Smooth muscle cell (in vitro differentiated cells): ENCODE measurements around the gene NUP205. TPM values are rescaled to one million over a fixed set of nuclear protein-coding genes. Genes with fewer than 3 reads are reported as not detected.

ENCODE experiments used
- DNase-seq: peaks from one replicate; lab custom pipeline; 2025; ENCODE audit not compliant: unreplicated experiment; lab: John Stamatoyannopoulos, UW
- H2AFZ ChIP-seq: fragments of 200-600 bp; sonication (generic); 2 replicates; pipeline ENCODE4 v1.6.0; 2016; ENCODE audit warnings: antibody characterized with exemption, low read depth, mild to moderate bottlenecking
- H3F3A ChIP-seq: fragments of 200-600 bp; sonication (generic); 2 replicates; pipeline ENCODE4 v1.6.0; 2017; ENCODE audit warnings: antibody characterized with exemption, low read depth
- H3K27ac ChIP-seq: fragments of 200-600 bp; sonication (generic); 2 replicates; pipeline ENCODE4 v1.5.1; 2016; ENCODE audit warnings: low read depth, mild to moderate bottlenecking
- H3K27me3 ChIP-seq: fragments of 200-600 bp; sonication (generic); 2 replicates; pipeline ENCODE4 v1.6.1; 2016; ENCODE audit warnings: low read depth, mild to moderate bottlenecking
- H3K36me3 ChIP-seq: fragments of 200-600 bp; sonication (generic); 2 replicates; pipeline ENCODE4 v1.5.1; 2016; ENCODE audit warnings: low read depth
- H3K4me1 ChIP-seq: fragments of 200-600 bp; sonication (generic); 2 replicates; pipeline ENCODE4 v1.5.1; 2016; ENCODE audit warnings: low read depth
- H3K4me2 ChIP-seq: fragments of 200-600 bp; sonication (generic); 2 replicates; pipeline ENCODE4 v1.6.0; 2016; ENCODE audit warnings: mild to moderate bottlenecking
- H3K4me3 ChIP-seq: fragments of 200-600 bp; sonication (generic); 2 replicates; pipeline ENCODE4 v1.5.1; 2016; ENCODE audit warnings: mild to moderate bottlenecking
- H3K79me2 ChIP-seq: fragments of 200-600 bp; sonication (generic); 2 replicates; pipeline ENCODE4 v1.6.0; 2016; ENCODE audit warnings: low read depth, mild to moderate bottlenecking
- H3K9ac ChIP-seq: fragments of 200-600 bp; sonication (generic); 2 replicates; pipeline ENCODE4 v1.6.0; 2016; ENCODE audit warnings: low read depth
- H3K9me3 ChIP-seq: fragments of 200-600 bp; sonication (generic); replicated peaks from 2 replicates; pipeline ENCODE4 v1.5.1; 2016; ENCODE audit warnings: low read depth
- H4K20me1 ChIP-seq: fragments of 200-600 bp; sonication (generic); 2 replicates; pipeline ENCODE4 v1.6.0; 2016; ENCODE audit warnings: low read depth
- WGBS: methylation state at CpG from one replicate; pipeline ENCODE4 v1.1.7; 2016; ENCODE audit warnings: low lambda C conversion rate; 5-methylcytosine and 5-hydroxymethylcytosine counted together
- polyA plus RNA-seq: library from polyadenylated mRNA; unstranded; fragments of >200 nt; fragmentation: Nextera tagmentation; extraction: Ambion mirVana; gene quantifications from 2 replicates; pipeline ENCODE4 v1.2.1, GENCODE V29; 2016
- total RNA-seq: library from RNA; depleted of rRNA; stranded (reverse); fragments of >200 nt; gene quantifications from 2 replicates; pipeline ENCODE4 v1.2.3, GENCODE V29; 2014
- TF ChIP-seq, protein P1 (sequence below): fragments of 200-600 bp; sonication (generic); IDR thresholded peaks from 2 replicates; pipeline ENCODE4 v1.5.1; 2017; ENCODE audit warnings: borderline replicate concordance, mild to moderate bottlenecking, antibody characterized with exemption; ENCODE audit not compliant: insufficient read depth, poor library complexity, severe bottlenecking

NUP205 gene
- total and polyA plus RNA-seq, 2 experiments from 2014 or later = 17.3 to 69.6 TPM

DNA sequence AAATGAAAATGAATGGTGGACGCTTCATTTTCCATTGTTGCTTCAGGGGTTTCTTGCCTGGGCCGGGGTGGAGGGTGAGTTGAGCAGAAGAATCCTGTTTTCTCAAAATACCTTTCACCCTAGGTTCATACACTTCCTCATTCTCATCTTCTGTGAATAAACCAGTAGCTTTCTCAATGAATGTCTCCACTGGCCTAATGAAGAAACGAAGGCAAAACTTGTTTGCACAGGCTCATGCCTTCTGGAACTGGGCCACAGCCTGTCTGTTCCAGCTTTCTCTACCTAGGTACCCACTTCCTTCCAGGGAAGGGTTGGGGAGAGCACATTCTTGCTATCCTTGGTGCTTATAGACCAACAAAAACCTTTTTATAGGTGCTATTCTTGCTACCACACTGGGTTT is 125.9 kb downstream of the NUP205 start:
- TF ChIP-seq, protein P1, sequence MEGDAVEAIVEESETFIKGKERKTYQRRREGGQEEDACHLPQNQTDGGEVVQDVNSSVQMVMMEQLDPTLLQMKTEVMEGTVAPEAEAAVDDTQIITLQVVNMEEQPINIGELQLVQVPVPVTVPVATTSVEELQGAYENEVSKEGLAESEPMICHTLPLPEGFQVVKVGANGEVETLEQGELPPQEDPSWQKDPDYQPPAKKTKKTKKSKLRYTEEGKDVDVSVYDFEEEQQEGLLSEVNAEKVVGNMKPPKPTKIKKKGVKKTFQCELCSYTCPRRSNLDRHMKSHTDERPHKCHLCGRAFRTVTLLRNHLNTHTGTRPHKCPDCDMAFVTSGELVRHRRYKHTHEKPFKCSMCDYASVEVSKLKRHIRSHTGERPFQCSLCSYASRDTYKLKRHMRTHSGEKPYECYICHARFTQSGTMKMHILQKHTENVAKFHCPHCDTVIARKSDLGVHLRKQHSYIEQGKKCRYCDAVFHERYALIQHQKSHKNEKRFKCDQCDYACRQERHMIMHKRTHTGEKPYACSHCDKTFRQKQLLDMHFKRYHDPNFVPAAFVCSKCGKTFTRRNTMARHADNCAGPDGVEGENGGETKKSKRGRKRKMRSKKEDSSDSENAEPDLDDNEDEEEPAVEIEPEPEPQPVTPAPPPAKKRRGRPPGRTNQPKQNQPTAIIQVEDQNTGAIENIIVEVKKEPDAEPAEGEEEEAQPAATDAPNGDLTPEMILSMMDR = no peak
- H3K36me3 ChIP-seq = no peaks in the 10 kb centered on the region
- H3F3A ChIP-seq = peaks cover 10% of the 10 kb centered on the region
- peaks cover 15% of the 10 kb centered on the region for H3K4me1 ChIP-seq
- H3K9ac ChIP-seq = no peak overlapping the region
- no peak overlapping the region for H2AFZ ChIP-seq
- peaks cover 3% of the 10 kb centered on the region for H3K79me2 ChIP-seq
- no peak overlapping the region for H3K4me3 ChIP-seq
- no peaks in the 10 kb centered on the region for H4K20me1 ChIP-seq
- peak overlapping the region; percentile 90 for H3K27ac ChIP-seq
- H3K27me3 ChIP-seq = no peaks in the 10 kb centered on the region
- 84% methylated on average over 3 of the region's 3 CpGs for WGBS
- H3K4me2 ChIP-seq = peak overlapping the region; percentile 64
- H3K9me3 ChIP-seq = no peaks in the 10 kb centered on the region
- no peak for DNase-seq

DNA sequence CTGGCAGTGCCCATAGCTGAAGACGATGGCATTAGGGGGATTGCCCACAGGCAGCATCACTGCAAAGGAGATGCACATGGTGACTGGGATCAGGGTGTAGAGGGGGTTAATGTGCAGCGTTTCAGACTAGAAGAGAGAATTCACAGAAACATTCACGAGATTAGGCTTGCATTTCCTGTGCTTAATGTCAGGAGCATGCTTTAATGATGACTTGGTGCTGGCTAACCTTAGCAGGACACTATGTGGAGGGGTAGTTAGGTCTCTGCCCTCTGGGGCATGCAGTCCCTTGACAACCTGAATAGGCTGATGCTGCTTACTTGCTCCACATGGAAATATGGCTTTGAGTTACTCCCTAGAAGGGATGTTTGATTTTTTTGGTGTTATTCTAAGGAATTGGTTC is 126.4 kb downstream of the NUP205 start:
- WGBS = 15% methylated on average over 3 of the region's 3 CpGs
- no peak overlapping the region for H2AFZ ChIP-seq
- H3K9ac ChIP-seq = peak overlapping the region; percentile 68
- peaks cover 3% of the 10 kb centered on the region for H3K79me2 ChIP-seq
- no peaks in the 10 kb centered on the region for H4K20me1 ChIP-seq
- peaks cover 15% of the 10 kb centered on the region for H3K4me1 ChIP-seq
- H3K27ac ChIP-seq = peak overlapping the region; percentile 90
- no peak for DNase-seq
- TF ChIP-seq, protein P1 = no peak
- peak overlapping the region; percentile 64 for H3K4me2 ChIP-seq
- peaks cover 10% of the 10 kb centered on the region for H3F3A ChIP-seq
- H3K4me3 ChIP-seq = no peak overlapping the region
- H3K36me3 ChIP-seq = no peaks in the 10 kb centered on the region
- H3K27me3 ChIP-seq = no peaks in the 10 kb centered on the region
- H3K9me3 ChIP-seq = no peaks in the 10 kb centered on the region

DNA sequence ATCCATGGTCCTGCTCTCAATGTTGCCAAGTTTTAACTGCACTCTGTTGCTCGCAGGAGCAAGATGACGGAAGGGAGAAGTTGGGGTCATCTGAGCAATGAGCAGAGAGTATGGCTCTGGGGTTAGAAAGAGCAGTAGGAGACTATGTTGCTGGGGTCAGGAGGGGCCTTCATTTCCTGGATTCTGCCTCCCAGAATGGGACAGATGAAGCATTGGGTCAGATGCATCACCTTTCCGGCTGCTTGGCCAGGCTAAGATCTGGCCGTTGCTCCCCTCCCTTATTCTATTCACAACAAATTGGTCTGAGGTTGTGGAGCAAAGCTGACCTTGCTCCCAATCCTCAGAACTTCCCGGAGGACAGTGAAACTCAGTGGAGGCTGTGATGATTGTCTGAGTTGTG is 127.0 kb downstream of the NUP205 start:
- no peaks in the 10 kb centered on the region for H3K9me3 ChIP-seq
- H3K36me3 ChIP-seq = no peaks in the 10 kb centered on the region
- H3K4me1 ChIP-seq = peaks cover 15% of the 10 kb centered on the region
- no peak for DNase-seq
- H2AFZ ChIP-seq = no peak overlapping the region
- no peaks in the 10 kb centered on the region for H4K20me1 ChIP-seq
- H3K27ac ChIP-seq = peak overlapping the region; percentile 90
- no peak overlapping the region for H3K4me3 ChIP-seq
- H3K9ac ChIP-seq = peak overlapping the region; percentile 68
- H3K27me3 ChIP-seq = no peaks in the 10 kb centered on the region
- TF ChIP-seq, protein P1 = no peak
- 86% methylated on average over 5 of the region's 5 CpGs for WGBS
- peaks cover 10% of the 10 kb centered on the region for H3F3A ChIP-seq
- peaks cover 3% of the 10 kb centered on the region for H3K79me2 ChIP-seq
- peak overlapping the region; percentile 64 for H3K4me2 ChIP-seq

DNA sequence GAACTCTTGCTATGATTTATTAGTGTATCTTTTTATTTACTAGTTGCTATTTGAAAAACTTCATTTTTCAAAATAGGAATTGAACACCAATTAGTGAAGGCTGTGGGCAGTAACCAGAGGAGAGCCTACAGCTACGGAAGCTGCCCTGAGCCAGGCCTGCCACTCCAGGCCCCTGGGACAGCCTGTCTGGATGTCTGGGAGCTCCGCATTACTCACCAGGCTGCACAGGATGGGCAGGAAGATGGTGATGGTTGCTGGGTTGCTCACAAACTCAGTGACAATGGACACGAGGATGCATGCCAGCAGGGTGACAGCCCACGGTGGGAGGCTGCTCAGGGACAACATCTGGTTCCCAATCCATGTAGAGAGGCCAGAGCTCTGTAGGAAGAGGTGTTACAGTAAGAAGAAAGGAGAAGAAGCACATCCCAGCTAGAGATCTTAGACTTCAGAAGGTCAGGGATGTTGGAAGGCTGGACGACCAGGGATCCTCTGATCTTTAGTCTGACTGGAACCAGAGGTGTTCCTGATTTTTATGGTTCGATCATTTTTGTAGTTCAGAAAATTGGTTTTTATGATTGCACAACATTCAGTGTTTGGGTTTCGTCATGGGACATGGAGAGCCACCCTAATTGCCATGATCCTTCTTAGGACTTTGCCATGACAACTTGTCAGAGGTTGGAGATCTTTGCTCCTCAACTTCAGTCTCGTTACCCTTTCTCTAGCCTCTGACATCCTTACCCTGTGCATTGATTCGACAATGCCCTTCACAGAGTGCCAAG is 127.8 kb downstream of the NUP205 start:
- DNase-seq = no peak
- H3K27ac ChIP-seq = peak overlapping the region; percentile 90
- no peak overlapping the region for H3K4me3 ChIP-seq
- no peaks in the 10 kb centered on the region for H3K9me3 ChIP-seq
- peaks cover 3% of the 10 kb centered on the region for H3K79me2 ChIP-seq
- H2AFZ ChIP-seq = no peak overlapping the region
- H4K20me1 ChIP-seq = no peaks in the 10 kb centered on the region
- WGBS = 54% methylated on average over 9 of the region's 9 CpGs
- no peaks in the 10 kb centered on the region for H3K27me3 ChIP-seq
- H3F3A ChIP-seq = peaks cover 10% of the 10 kb centered on the region
- H3K36me3 ChIP-seq = no peaks in the 10 kb centered on the region
- peak overlapping the region; percentile 64 for H3K4me2 ChIP-seq
- TF ChIP-seq, protein P1 = no peak
- H3K9ac ChIP-seq = peak overlapping the region; percentile 68
- H3K4me1 ChIP-seq = peaks cover 15% of the 10 kb centered on the region
